A673 (cell line): ENCODE measurements around the gene GIGYF2. TPM values are rescaled to one million over a fixed set of nuclear protein-coding genes. Genes with fewer than 3 reads are reported as not detected.

Experiments used
- BruUV-seq: library from RNA; stranded (reverse); fragments of 400-500 nt; replicated peaks from 2 replicates; lab custom pipeline; 2021; lab: Mats Ljungman, UMichigan
- CTCF ChIA-PET: fragments of 300-600 bp; sonication (Branson Sonifier 250); formaldehyde crosslinking; loops from one replicate; lab custom pipeline; 2022; ENCODE audit warnings: antibody characterized with exemption; lab: Charles Lee
- POLR2A ChIA-PET: fragments of 300-600 bp; sonication (Branson Sonifier 250); formaldehyde crosslinking; loops from one replicate; lab custom pipeline; 2022; ENCODE audit warnings: antibody characterized with exemption; ENCODE audit not compliant: low non-redundant PET; lab: Charles Lee
- DNase-seq: peaks from one replicate; pipeline ENCODE4 v3.0.0-alpha.2; 2015; ENCODE audit warnings: low spot score
- H3K27ac ChIP-seq: fragments of 200-600 bp; sonication (generic); 2 replicates; pipeline ENCODE4 v1.5.1; 2016; ENCODE audit warnings: mixed run types, low read depth, mild to moderate bottlenecking, mixed read lengths, antibody characterized with exemption, low read length; ENCODE audit not compliant: poor library complexity, severe bottlenecking
- H3K27me3 ChIP-seq: fragments of 200-600 bp; sonication (generic); replicated peaks from 2 replicates; pipeline ENCODE4 v1.6.1; 2017; ENCODE audit warnings: mixed run types, low read depth, mild to moderate bottlenecking, mixed read lengths, antibody characterized with exemption, low read length; ENCODE audit not compliant: insufficient read depth, poor library complexity
- H3K36me3 ChIP-seq: fragments of 200-600 bp; sonication (generic); 2 replicates; pipeline ENCODE4 v1.6.1; 2016; ENCODE audit warnings: mixed run types, mild to moderate bottlenecking, mixed read lengths, antibody characterized with exemption, low read length; ENCODE audit not compliant: insufficient read depth, poor library complexity, severe bottlenecking
- H3K4me1 ChIP-seq: fragments of 200-600 bp; sonication (generic); 2 replicates; pipeline ENCODE4 v1.6.1; 2017; ENCODE audit warnings: mixed run types, mild to moderate bottlenecking, mixed read lengths, antibody characterized with exemption, low read length; ENCODE audit not compliant: insufficient read depth, poor library complexity, severe bottlenecking
- H3K4me3 ChIP-seq: fragments of 200-600 bp; sonication (generic); 2 replicates; pipeline ENCODE4 v1.5.1; 2016; ENCODE audit warnings: low read depth, mixed run types, mild to moderate bottlenecking, mixed read lengths, low read length; ENCODE audit not compliant: poor library complexity, severe bottlenecking
- H3K9me3 ChIP-seq: fragments of 200-600 bp; sonication (generic); 2 replicates; pipeline ENCODE4 v1.6.1; 2016; ENCODE audit warnings: mixed run types, low read depth, mild to moderate bottlenecking, mixed read lengths, antibody characterized with exemption, low read length; ENCODE audit not compliant: poor library complexity, severe bottlenecking
- EZH2 ChIP-seq: fragments of 200-600 bp; sonication (generic); IDR thresholded peaks from 2 replicates; pipeline ENCODE4 v1.6.1; 2017; ENCODE audit warnings: borderline replicate concordance, low read depth, mild to moderate bottlenecking, mixed read lengths, antibody characterized with exemption, low read length; ENCODE audit not compliant: poor library complexity, severe bottlenecking
- intact Hi-C: fragments of 100-400 bp; cut with micrococcal nuclease; formaldehyde crosslinking; loops from one replicate; pipeline ENCODE4 v1.10.0; 2022; ENCODE audit not compliant: unreplicated experiment
- total RNA-seq: library from RNA; stranded (reverse); gene quantifications from 2 replicates; pipeline ENCODE4 v1.2.3, GENCODE V29; 2021
- TF ChIP-seq, protein P1 (sequence below): fragments of 300-800, 200-600 bp; sonication (generic); conservative IDR thresholded peaks from 2 replicates; pipeline ENCODE4 v1.5.1; 2017; ENCODE audit warnings: low read depth, mild to moderate bottlenecking, antibody characterized with exemption, low read length, moderate library complexity, mixed read lengths

Gene GIGYF2
- total RNA-seq, 1 experiment from 2014 or later = 62.8 TPM

DNA sequence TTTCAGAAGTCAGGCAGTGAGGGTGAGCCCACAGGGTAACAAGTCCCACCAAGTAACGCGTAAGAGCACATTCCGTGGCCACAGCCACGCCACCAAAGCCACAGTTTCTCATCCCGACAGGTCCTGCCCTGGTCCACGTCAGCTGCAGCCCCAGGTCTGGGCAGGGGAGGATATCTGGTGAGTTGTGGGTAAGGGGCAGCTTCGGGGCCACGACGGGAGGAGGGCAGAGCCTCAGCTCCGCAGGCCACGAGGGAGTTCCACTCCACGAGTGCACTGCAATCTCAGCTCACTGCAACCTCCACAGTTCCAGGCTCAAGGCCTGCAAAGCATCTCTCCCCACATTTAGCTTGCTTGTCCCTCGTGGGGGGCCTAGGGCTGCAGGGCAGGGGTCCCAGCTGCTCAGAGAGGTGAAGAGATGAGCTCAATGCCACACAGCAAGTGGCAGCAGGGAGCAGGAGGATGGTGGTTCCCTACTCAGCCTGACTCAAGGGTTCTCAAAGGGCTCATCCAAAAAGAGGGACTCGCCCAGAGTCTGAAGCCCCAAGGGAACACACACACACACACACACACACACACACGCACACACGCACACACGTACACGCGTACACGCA, 185.5 kb downstream of the GIGYF2 start:
- no peak overlapping the region for H3K27ac ChIP-seq
- H3K4me3 ChIP-seq = no peak overlapping the region
- no peak for DNase-seq
- TF ChIP-seq, protein P1, sequence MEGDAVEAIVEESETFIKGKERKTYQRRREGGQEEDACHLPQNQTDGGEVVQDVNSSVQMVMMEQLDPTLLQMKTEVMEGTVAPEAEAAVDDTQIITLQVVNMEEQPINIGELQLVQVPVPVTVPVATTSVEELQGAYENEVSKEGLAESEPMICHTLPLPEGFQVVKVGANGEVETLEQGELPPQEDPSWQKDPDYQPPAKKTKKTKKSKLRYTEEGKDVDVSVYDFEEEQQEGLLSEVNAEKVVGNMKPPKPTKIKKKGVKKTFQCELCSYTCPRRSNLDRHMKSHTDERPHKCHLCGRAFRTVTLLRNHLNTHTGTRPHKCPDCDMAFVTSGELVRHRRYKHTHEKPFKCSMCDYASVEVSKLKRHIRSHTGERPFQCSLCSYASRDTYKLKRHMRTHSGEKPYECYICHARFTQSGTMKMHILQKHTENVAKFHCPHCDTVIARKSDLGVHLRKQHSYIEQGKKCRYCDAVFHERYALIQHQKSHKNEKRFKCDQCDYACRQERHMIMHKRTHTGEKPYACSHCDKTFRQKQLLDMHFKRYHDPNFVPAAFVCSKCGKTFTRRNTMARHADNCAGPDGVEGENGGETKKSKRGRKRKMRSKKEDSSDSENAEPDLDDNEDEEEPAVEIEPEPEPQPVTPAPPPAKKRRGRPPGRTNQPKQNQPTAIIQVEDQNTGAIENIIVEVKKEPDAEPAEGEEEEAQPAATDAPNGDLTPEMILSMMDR = no peak
- no peak for TF ChIP-seq EZH2
- ChIA-PET POLR2A (no interaction called here), CTCF (no interaction called here)
- no TSS peak for BruUV-seq
- H3K9me3 ChIP-seq = no peaks in the 10 kb centered on the region
- no peaks in the 10 kb centered on the region for H3K36me3 ChIP-seq
- H3K27me3 ChIP-seq = no peaks in the 10 kb centered on the region
- intact Hi-C loops = no loop called here
- H3K4me1 ChIP-seq = no peaks in the 10 kb centered on the region

DNA sequence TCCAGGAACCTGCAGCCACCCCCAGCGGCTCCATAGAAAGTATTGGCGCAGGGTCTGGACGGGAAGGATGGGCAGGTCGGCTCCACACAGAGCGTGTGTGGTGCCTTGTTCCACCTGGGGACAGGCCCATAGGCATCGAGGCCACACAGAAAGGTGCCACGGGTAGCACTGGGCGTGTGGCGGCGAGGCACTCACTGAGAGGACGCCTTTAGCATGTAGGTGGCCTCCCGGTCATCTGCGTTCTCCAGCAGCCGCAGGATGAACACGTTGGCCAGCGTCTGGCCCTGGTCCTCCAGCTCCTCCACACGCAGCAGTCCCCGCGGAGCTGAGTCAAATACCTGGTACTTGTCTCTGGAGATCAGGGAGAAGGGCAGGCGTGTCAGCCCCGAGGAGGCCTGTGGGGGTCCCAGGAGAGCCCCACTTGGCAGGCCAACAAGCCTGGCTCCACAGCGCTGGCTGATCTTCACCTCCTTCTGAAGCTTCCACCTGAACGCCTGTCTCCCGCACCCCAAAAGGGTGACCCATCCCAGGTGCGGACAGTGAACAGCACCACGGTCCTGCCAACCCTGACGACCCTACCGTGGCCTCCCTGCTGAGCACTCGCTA, 186.1 kb downstream of the GIGYF2 start:
- TF ChIP-seq, protein P1 = no peak
- no peak for TF ChIP-seq EZH2
- H3K27me3 ChIP-seq = no peaks in the 10 kb centered on the region
- H3K36me3 ChIP-seq = no peaks in the 10 kb centered on the region
- no peaks in the 10 kb centered on the region for H3K9me3 ChIP-seq
- CTCF ChIA-PET = no interaction called here
- H3K4me3 ChIP-seq = no peak overlapping the region
- no peak for DNase-seq
- H3K4me1 ChIP-seq = no peaks in the 10 kb centered on the region
- no peak overlapping the region for H3K27ac ChIP-seq
- intact Hi-C loops = no loop called here
- POLR2A ChIA-PET = no interaction called here
- no TSS peak for BruUV-seq

DNA sequence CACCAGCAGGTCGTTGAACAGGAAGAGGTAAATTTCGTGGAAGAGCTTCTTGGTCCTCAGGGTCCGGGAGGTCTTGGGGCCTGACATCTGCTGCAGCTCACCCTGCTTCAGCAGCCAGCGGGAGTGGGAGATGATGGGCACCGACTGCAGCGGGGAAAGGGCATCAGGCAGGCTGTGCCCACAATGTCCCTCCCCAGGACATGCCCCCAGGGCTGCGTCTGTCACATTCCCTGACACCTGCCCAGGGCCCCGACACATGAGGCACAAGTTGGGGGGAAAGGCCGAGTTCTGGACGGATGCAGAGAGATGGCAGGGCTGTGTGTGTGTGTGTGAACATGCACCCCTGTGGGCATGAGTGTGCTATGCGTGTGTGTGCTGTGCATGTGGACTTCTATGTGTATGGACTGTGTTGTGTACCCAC, 186.9 kb downstream of the GIGYF2 start:
- ChIA-PET CTCF (no interaction called here), POLR2A (no interaction called here)
- no peaks in the 10 kb centered on the region for H3K36me3 ChIP-seq
- BruUV-seq = no TSS peak
- no peaks in the 10 kb centered on the region for H3K9me3 ChIP-seq
- no peak for TF ChIP-seq EZH2
- TF ChIP-seq, protein P1 = no peak
- H3K27ac ChIP-seq = no peak overlapping the region
- DNase-seq = no peak
- intact Hi-C loops = no loop called here
- no peaks in the 10 kb centered on the region for H3K4me1 ChIP-seq
- no peaks in the 10 kb centered on the region for H3K27me3 ChIP-seq
- no peak overlapping the region for H3K4me3 ChIP-seq
